HG03558 (cell line): Measurements from ENCODE around the gene DTX3.
"Not testable (repeated sequence)": the region's sequence is repeated elsewhere in the genome, so short reads cannot be mapped to it uniquely, and the experiment has no call there.

ENCODE experiments used
- ATAC-seq: cut with Tn5 transposase; IDR thresholded peaks from one replicate; pipeline ENCODE4 v1.9.1; 2021; ENCODE audit warnings: moderate number of reproducible peaks; ENCODE audit not compliant: unreplicated experiment; ENCODE audit errors: extremely low read depth

Gene DTX3

DNA sequence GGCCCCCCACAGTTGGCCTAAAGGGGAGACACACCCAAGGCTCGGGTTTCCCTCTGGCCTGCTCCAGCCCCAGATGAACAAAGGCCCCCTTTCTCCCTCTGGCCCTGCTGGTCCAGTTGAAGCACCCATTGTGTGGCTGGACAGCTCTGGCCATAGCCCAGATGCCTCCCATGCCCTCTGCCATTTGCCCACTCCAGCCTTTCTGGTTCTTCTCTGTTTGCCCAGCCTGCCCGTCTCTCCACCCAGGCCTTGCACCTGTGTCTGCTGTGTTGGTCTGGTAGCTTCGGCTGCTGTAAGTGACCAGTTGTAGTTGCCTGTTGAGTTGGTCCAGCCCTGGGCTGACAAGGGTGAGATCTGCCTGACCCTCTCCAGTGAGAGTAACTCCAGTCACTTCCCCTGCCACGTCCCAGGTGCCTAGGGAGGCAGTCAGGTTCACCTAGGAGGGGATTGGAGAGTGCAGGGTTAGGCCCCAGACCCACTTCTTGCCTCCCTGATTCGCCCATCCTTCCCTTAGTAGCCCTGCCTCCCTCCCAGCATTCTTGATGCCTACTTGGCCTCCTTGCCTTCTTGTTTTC lies 25.4 kb downstream of the DTX3 start:
- ATAC-seq: no peak

DNA sequence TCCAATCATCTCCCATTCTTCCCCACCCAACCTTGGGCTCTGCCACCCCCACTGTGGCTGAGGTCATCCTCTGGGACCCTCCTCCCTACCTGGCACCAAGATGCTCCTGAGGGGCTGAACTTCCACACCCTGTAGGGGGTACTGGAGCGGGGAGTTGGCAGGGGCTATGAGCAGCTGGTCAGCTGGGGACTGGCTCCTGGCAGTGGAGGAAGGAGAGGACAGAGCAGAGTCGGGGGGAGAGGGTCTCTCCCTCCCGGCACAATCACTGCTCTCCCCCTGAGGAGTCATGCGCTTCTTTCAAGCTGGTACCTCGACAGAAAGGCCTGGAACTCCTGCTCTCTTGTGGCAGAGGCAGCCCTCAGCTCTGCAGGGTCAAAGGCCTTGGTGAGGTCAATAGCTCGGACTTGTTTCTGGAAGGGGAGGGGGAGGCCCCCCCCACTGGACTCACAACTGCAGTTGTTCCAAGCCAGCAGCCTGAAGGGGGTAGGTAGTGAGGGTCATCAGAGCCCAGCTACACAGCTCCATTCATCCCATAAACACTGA lies 26.3 kb downstream of the DTX3 start:
- no peak for ATAC-seq

DNA sequence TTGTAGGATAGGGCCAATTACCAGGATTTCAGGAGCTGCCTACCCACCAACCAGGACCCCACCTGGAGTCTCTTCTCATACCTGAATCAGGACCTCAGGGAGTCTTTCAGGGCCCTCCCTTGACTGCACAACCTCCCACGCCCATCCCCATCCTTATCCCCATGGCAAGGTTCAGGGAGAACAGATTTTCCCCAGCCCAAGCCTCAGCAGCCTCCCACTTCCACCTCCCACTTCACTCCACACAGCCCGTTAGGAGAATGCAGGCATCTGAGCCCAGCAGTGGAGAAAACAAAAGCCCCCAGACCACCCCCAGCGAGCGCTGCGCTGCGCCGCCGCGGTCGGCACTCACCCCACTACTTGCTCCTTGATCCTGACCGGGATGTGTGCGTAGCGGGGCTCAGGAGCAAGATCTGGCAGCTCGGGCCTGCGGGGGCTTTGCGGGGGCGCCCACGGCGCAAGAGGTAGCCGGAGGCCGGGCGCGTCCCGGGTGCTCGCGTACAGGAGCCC lies 27.0 kb downstream of the DTX3 start:
- no peak for ATAC-seq

DNA sequence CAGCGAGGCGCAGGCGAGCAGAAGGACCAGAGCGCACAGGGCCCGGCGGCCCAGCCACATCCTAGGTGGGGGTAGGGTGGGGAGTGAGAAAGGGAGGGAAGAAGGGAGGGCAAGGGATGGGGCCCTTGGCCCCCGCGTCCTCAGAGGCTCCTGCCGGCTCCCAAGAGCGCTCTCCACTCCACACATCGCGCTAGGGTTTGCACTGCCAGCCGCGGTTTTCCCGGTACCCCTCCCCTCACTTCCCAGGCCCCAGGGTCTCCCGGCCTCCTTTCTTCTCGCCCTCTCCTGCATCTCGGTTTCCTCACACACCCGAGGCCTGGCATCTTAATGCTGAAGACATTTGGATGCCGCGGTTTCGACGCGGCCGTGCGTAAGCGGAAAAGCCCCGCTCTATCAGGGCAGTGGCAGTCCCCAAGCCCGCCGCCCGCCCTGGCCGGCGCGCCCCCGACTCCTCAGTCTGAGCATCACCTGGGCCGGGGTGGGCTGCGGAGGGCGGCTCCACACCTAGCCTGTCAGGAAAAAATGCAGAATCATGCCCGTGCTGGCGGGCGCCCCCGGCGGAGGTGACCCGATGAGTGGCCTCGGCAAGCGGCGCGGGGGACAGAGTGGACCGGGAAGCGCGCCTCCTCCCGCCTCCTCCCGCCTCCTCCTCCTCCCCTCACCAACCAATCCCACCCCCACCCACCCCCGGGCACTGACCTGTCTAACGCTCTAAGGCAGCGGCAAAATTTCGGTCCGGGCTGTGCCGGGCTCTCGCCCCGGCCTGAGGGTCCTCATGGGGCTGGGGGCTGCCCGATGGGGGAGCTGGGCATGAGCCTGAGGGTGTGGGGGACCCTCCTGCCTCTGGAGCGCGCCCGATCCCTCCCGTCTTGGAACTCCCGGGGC lies 27.7 kb downstream of the DTX3 start:
- no peak for ATAC-seq

DNA sequence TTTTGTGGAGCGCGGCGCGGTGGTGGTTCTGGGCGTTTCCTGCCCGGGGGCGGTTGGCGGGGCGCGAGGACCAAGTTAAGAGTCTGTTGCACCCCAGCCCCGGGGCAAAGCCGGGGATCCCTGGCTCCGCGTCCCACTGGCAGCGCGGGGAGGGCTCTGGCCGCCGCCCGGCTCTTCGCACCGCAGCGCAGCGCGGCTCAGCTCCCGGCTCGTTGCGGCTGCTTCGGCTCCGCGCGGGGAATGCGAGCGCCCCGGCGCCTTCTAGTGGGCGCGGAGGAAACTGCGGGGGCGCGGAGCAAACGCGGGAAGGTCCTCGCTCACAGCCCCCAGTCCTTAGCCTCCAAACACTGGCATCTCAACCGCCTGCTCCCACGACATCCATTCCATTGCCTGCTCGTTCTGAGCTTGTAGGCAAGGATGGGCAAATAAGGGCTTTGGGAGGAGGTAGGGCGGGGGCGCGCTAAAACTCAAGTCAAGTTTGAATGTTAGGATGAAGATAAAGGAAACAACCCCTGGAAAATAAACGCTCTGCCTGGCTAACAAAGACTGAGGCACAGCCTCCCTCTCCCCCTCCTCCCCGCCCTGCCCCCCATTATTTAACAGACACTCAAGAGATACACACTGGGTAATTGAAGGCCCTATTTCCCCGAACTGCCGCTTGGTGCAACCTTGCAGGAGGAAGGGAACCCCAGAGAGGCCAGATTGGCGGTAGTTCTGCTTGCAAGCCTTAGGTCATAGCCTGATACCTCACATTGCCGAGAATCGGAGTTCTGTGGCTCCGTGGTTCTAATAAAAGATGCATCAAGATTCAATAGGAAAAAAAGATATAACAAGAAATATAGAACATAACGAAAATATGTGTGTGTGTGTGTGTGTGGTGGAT lies 28.6 kb downstream of the DTX3 start, which contains the start of gene B4GALNT1:
TSS of gene B4GALNT1 (minus strand) at position 244 of the 883 bp plus-strand sequence. CDS start 1,069 bp downstream, outside the sequence.
- no peak for ATAC-seq

DNA sequence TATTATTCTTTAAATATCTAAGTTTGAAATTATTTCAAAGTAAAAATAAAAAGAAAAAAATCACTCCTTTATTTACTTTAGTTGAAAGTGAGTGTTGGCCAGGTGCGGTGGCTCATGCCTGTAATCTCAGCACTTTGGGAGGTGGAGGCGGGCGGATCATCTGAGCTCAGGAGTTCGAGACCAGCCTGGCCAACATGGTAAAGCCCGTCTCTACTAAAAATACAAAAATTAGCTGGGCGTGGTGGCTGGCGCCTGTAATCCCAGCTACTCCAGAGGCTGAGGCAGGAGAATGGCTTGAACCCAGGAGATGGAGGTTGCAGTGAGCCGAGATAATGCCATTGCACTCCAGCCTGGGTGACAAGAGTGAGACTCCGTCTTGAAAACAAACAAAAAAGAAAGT lies 32.1 kb downstream of the DTX3 start:
- not testable (repeated sequence) for ATAC-seq

DNA sequence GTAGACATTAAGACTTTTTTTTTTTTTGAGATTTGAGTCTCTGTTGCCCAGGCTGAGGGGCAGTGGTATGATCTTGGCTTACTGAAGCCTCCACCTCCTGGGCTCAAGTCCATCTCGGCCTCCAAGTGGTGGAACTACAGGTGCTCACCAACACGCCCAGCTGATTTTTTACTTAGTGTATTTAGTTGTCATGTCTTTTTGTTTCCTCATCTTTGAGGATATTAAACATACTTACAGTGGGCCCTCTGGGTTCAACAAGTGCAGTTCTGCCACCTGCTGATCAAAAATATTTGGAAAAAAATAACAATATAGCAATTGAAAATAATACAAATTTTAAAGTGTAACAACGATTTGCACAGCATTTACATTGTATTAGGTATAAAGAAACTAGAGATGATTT lies 32.7 kb downstream of the DTX3 start:
- no peak for ATAC-seq

DNA sequence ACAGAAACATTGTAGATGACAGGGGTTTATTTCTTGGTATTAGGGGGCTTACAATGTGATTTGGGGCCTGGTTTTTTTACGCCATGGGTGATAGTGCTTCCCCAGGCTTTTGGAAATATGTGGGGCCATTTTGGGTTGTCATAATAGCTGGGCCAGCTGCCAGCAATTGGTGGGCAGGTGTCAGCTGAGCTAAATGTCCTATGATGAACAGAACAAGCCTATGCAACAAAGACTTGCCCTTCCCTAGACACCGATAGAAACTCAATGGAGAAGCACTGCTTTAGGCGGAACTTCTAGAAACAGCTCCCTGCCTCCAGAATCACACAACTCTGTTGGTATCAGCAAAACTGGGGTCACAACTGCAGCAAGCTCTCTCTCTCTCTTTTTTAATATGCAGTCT lies 33.5 kb downstream of the DTX3 start:
- ATAC-seq: no peak

DNA sequence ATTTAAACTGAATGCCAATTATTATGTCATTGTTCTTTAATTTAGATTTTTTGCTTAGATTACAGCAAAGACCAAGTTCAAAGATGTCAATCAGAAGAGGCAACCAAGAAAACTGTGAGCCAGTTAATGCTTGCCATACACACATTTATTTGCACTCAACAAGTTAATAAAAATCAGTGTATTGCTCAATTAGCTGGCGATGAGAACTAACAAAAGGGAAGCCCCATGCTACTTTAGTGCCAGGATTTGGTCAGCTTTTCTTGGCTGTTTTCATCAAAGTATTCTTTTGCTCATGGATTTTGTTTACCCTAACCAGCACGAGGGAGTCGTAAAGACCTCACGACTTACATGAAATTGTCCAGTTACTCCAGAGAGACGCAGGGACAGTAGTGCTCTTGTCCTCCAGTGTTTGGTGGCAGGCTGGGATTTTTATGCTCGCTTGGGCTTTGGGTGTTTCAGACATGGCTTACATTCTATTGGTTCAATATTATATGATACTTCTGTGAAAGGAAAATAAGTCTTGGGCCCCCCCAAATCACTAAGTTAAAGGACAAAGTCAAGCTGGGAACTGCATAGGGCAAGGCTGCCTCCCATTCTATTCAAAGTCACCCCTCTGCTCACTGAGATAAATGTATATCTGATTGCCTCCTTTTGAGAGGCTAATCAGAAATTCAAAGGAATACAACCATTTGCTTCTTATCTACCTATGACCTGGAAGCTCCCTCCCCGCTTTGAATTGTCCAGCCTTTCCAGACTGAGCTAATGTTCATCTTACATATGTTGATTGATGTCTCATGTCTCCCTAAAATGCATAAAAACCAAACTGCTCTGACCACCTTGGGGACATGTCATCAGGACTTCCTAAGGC lies 35.8 kb downstream of the DTX3 start:
- ATAC-seq: no peak

DNA sequence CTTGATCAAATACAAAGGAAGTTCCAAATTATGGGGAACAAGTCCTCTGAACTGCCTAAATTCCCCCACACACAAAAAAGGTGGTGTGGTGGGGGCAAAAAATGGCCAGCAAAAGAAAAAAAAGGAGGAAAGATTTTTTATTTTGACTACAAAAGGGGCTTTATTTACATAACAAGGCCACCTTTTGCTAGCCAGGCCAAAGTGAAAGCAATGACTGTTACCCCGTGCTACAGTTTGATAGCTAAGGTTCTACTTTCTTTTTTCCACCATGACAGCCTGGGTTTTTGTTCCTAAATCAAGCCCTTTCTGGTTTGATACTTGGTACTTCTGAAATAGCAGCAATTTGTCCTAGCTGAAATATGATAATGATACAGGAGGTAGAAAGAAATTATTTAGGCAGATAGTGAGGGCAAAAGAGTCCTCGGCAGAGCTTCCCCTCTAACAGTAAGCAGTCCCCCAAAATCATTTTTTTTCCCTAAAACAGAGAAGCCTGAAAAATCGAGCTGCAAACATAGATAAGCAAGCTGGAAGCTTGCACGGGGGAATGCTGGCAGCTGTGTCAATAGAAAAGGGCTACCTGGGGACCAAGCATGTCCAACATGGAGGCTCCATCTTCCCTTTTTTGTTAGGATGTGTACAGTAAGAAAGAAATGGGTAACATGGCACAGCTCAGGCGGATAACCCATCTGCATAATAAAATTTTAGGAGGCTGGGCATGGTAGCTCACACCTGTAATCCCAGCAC lies 37.2 kb downstream of the DTX3 start:
- no peak for ATAC-seq

DNA sequence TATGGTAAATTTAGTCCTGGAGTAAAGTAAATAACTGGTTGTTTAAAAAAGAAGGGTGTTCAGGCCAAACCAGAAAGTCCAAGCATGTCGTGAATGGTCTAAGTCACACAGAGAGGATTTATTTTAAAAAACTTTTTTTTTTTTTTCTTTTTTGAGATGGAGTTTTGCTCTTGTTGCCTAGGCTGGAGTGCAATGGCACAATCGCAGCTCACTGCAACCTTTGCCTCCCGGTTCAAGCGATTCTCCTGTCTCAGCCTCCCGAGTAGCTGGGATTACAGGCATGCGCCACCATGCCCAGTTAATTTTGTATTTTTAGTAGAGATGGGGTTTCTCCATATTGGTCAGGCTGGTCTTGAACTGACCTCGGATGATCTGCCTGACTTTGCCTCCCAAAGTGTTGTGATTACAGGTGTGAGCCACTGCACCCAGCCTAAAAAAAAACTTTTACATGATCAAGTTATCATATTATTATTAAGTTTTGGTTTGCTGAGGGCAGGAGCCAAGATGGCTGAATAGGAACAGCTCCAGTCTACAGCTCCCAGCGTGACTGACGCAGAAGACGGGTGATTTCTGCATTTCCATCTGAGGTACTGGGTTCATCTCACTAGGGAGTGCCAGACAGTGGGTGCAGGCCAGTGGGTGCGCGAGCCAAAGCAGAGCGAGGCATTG lies 41.5 kb downstream of the DTX3 start:
- not testable (repeated sequence) for ATAC-seq

DNA sequence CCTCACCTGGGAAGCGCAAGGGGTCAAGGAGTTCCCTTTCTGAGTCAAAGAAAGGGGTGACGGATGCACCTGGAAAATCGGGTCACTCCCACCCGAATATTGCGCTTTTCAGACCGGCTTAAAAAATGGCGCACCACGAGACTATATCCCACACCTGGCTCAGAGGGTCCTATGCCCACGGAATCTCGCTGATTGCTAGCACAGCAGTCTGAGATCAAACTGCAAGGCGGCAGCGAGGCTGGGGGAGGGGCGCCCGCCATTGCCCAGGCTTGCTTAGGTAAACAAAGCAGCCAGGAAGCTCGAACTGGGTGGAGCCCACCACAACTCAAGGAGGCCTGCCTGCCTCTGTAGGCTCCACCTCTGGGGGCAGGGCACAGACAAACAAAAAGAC lies 42.0 kb downstream of the DTX3 start:
- ATAC-seq: not testable (repeated sequence)

DNA sequence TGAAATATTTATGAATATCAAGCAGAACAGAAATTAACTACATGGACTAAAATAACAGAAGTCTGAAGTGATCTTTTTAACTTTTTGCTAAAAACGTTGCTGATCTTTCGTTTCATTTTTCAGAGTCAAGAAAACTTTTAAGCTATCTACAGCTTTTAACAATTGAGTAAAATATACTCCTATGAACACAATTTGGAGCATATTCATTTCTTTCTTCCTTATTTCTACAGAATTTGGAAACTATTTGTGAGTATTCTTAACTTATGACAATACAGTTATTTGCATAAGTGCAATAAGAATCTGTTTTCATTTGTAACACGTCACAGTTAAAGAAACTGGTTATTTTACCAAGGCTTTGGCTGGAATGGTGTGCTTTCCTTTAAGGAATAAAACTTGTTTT lies 49.4 kb downstream of the DTX3 start:
- no peak for ATAC-seq

DNA sequence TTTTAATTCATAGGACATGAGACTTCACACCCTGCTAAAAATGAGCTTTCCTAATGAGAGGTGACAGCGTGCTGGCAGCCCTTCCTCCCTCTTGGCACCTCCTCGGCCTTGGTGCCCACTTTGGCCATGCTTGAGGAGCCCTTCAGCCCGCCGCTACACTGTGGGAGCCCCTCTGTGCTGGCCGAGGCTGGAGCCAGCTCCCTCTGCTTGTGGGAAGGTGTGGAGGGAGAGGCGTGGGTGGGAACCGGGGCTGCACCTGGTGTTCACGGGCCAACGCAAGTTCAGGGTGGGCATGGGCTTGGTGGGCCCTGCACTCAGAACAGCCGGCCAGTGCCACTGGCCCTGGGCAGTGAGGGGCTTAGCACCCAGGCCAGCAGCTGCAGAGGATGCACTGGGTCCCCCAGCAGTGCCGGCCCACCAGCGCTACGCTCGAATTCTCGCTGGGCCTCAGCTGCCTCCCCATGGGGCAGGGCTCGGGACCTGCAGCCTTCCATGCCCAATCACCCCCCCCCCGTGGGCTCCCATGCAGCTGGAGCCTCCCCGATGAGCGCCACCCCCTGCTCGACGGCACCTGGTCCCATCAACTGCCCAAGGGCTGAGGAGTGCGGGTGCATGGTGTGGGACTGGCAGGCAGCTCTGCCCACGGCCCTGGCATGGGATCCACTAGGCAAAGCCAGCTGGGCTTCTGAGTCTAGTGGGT lies 51.1 kb downstream of the DTX3 start:
- no peak for ATAC-seq

DNA sequence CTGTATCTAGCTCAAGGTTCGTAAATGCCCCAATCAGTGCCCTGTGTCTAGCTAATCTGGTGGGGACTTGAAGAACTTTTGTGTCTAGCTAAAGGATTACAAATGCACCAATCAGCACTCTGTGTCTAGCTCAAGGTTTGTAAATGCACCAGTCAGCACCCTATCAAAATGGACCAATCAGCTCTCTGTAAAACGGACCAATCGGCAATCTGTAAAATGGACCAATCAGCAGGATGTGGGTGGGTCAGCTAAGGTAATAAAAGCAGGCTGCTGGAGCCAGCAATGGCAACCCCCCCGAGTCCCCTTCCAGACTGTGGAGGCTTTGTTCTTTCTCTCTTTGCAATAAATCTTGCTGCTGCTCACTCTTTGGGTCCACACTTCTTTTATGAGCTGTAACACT lies 51.8 kb downstream of the DTX3 start:
- not testable (repeated sequence) for ATAC-seq

DNA sequence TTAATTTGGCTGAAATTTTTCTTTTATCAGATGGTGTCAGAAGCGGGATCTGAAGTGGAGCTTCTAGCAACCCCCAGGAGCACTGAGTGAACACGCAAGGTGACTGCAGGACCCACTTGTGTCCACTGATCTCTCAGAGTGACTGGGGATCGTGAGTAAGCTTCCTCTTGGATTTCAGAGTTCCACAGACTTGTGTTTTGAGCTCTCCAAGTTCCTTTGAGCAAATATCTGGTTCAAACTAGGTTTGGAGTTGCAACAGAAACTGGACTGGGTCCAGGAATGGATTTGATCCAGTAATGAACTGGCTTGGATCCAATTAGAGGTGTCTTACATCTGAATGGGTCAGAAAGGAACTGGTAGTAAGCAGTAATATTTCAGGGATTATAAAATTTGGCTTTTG lies 53.1 kb downstream of the DTX3 start:
- ATAC-seq: no peak

DNA sequence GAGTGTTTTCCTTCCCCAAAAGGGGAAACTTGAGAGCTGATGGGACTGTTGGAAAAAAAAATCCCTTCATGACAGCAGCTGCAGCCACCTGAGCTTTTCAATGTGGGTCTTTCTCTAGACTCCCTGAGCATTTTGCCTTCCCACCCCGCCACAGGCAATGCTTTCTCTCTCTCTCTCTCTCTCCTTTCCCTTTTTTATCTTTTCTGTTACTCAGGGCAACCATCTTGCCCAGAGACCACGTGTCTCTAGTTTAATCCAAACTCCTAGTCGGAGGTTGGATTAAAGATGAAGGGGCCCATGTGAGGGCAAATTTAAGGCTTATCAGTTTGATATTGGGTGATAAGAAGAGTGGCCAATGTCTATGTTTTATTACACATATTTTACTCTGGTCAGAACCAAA lies 54.3 kb downstream of the DTX3 start:
- no peak for ATAC-seq
